OCI-LY7 (cell line): ENCODE data around the gene TBC1D19.

ENCODE experiments used
- EZH2phosphoT487 ChIP-seq: fragments of 200-600 bp; sonication (generic); IDR thresholded peaks from 2 replicates; pipeline ENCODE4 v1.6.1; 2018; ENCODE audit warnings: low read depth, borderline replicate concordance, mild to moderate bottlenecking, mixed run types, antibody characterized with exemption, low read length, moderate library complexity, mixed read lengths
- TF ChIP-seq, protein P1 (sequence below): fragments of 200-600 bp; sonication (generic); conservative IDR thresholded peaks from 2 replicates; pipeline ENCODE4 v1.5.1; 2014; ENCODE audit warnings: mild to moderate bottlenecking, antibody characterized with exemption, low read length, moderate library complexity, mixed read lengths

- TF ChIP-seq, protein P1, sequence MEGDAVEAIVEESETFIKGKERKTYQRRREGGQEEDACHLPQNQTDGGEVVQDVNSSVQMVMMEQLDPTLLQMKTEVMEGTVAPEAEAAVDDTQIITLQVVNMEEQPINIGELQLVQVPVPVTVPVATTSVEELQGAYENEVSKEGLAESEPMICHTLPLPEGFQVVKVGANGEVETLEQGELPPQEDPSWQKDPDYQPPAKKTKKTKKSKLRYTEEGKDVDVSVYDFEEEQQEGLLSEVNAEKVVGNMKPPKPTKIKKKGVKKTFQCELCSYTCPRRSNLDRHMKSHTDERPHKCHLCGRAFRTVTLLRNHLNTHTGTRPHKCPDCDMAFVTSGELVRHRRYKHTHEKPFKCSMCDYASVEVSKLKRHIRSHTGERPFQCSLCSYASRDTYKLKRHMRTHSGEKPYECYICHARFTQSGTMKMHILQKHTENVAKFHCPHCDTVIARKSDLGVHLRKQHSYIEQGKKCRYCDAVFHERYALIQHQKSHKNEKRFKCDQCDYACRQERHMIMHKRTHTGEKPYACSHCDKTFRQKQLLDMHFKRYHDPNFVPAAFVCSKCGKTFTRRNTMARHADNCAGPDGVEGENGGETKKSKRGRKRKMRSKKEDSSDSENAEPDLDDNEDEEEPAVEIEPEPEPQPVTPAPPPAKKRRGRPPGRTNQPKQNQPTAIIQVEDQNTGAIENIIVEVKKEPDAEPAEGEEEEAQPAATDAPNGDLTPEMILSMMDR, result no peak
- TF ChIP-seq EZH2phosphoT487, result no peak
Measured at GRCh38 chr4:26709246-26709645, 125.4 kb downstream of the TBC1D19 start.
